Thyroid gland (tissue), 4 donors: ENCODE measurements around the gene ARX. TPM values are rescaled to one million over a fixed set of nuclear protein-coding genes. Genes with fewer than 3 reads are reported as not detected.

Experiments
- DNase-seq, 2 donors: peaks; one replicate each; pipeline ENCODE4 v3.0.0-alpha.2; 2019
- H3K27ac ChIP-seq, 3 donors: fragments of 200-600 bp; sonication (generic); 1 replicate in 2 of 3; 2 replicates in 1 of 3; pipeline ENCODE4 v1.5.1; 2016 to 2019; ENCODE audit warnings: mild to moderate bottlenecking in 1 of 3, moderate library complexity in 1 of 3
- H3K27me3 ChIP-seq: fragments of 200-600 bp; sonication (generic); one replicate; pipeline ENCODE4 v1.5.1; 2019
- H3K36me3 ChIP-seq, 2 donors: fragments of 200-600 bp; sonication (generic); one replicate each; pipeline ENCODE4 v1.5.1; 2016 to 2019
- H3K4me1 ChIP-seq, 2 donors: fragments of 200-600 bp; sonication (generic); one replicate each; pipeline ENCODE4 v1.5.1; 2017 to 2019
- H3K4me3 ChIP-seq, 3 donors: fragments of 200-600 bp; sonication (generic); replicated peaks in 1 of 3; 1 replicate in 2 of 3; 2 replicates in 1 of 3; pipeline ENCODE4 v1.5.1; 2016; ENCODE audit warnings: mild to moderate bottlenecking in 1 of 3
- H3K9me3 ChIP-seq: fragments of 200-600 bp; sonication (generic); one replicate; pipeline ENCODE4 v1.5.1; 2017
- POLR2A ChIP-seq, 2 donors: fragments of 450-650 bp; IDR thresholded peaks; one replicate each; pipeline ENCODE4 v1.6.1; 2017; ENCODE audit warnings: antibody characterized with exemption in 2 of 2, mild to moderate bottlenecking in 2 of 2, moderate library complexity in 1 of 2
- WGBS, 2 donors: methylation state at CpG; one replicate each; pipeline ENCODE4 v1.1.5; 2017; 5-methylcytosine and 5-hydroxymethylcytosine counted together
- intact Hi-C: fragments of 100-400 bp; cut with DNase I; formaldehyde crosslinking; loops from one replicate; pipeline ENCODE4 v1.15.1; 2023
- total RNA-seq, 4 donors: library from RNA; depleted of rRNA; stranded (reverse); fragments of >200 nt; gene quantifications; one replicate each; pipeline ENCODE4 v1.2.3, GENCODE V29; 2016
- TF ChIP-seq, protein P1 (sequence below), 6 experiments: fragments of 200-600 bp in 3 of 6; fragments of 450-650 bp in 3 of 6; sonication (generic) in 3 of 6; IDR thresholded peaks; one replicate each; pipeline ENCODE4 v1.5.1; 2016 to 2019; ENCODE audit warnings: antibody characterized with exemption in 6 of 6, mild to moderate bottlenecking in 2 of 6, inconsistent platforms in 1 of 6, moderate library complexity in 1 of 6

Gene ARX
- total RNA-seq, 4 donors from 2014 or later, result 1.9 TPM; not detected in 3

DNA sequence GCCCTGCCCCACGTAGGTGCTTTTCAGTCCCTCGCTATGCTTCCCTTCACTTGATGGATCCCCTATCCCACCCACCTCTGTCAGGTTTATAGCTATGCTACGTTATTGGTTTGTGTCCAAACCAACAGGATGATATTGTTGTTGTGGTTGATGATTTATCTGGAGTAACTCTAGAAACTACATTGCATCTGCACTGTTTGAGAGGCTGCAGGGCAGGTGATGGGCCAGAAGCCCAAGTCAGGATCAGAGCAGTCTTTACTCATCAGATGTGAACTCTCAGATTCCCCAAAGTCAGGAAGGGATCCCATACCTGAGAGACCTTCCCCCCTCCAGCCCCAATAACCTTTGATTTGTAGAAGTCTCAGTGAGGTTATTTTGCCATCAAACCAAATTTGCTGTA lies 34.7 kb downstream of the ARX start:
- no peaks in the 10 kb centered on the region for H3K27me3 ChIP-seq
- no peak for TF ChIP-seq POLR2A (IDR thresholded peaks at IDR 0.05)
- TF ChIP-seq, protein P1, sequence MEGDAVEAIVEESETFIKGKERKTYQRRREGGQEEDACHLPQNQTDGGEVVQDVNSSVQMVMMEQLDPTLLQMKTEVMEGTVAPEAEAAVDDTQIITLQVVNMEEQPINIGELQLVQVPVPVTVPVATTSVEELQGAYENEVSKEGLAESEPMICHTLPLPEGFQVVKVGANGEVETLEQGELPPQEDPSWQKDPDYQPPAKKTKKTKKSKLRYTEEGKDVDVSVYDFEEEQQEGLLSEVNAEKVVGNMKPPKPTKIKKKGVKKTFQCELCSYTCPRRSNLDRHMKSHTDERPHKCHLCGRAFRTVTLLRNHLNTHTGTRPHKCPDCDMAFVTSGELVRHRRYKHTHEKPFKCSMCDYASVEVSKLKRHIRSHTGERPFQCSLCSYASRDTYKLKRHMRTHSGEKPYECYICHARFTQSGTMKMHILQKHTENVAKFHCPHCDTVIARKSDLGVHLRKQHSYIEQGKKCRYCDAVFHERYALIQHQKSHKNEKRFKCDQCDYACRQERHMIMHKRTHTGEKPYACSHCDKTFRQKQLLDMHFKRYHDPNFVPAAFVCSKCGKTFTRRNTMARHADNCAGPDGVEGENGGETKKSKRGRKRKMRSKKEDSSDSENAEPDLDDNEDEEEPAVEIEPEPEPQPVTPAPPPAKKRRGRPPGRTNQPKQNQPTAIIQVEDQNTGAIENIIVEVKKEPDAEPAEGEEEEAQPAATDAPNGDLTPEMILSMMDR (IDR thresholded peaks at IDR 0.05), result no peak
- H3K27ac ChIP-seq, result no peak overlapping the region
- H3K9me3 ChIP-seq, result no peaks in the 10 kb centered on the region
- no peak overlapping the region for H3K4me3 ChIP-seq
- WGBS, 2 donors, result 97 to 100% methylated on average over 3 of the region's 3 CpGs
- intact Hi-C loops, result no loop called here
- no peaks in the 10 kb centered on the region for H3K4me1 ChIP-seq
- DNase-seq, result no peak
- no peaks in the 10 kb centered on the region for H3K36me3 ChIP-seq

DNA sequence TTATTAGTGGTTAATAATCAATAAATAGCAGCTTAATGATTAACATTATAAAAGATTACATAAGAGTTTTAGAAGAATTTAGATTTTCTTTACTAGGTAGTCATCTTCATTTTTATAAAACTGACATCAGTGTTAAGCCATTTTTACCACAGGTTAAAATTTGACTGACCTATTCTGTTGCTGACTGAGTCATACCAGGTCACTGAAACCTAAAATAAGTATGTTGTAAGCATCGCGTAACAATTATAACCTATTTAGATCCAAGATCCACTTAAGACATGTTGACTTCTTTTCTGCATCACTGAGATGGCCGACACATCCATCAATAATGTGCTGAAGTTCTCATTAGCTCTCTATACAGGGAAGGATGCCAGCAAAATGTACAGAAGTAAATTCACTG lies 36.7 kb downstream of the ARX start:
- no peak for DNase-seq
- 97 to 100% methylated on average over 3 of the region's 3 CpGs for whole genome bisulfite sequencing, 2 donors
- Histone ChIP-seq H3K9me3 (no peaks in the 10 kb centered on the region), H3K36me3 (no peaks in the 10 kb centered on the region), H3K27me3 (no peaks in the 10 kb centered on the region), H3K27ac (no peak overlapping the region), H3K4me1 (no peaks in the 10 kb centered on the region), H3K4me3 (no peak overlapping the region)
- intact Hi-C loops, result no loop called here
- TF ChIP-seq, protein P1 (IDR thresholded peaks at IDR 0.05), result no peak
- TF ChIP-seq POLR2A (IDR thresholded peaks at IDR 0.05), result no peak

DNA sequence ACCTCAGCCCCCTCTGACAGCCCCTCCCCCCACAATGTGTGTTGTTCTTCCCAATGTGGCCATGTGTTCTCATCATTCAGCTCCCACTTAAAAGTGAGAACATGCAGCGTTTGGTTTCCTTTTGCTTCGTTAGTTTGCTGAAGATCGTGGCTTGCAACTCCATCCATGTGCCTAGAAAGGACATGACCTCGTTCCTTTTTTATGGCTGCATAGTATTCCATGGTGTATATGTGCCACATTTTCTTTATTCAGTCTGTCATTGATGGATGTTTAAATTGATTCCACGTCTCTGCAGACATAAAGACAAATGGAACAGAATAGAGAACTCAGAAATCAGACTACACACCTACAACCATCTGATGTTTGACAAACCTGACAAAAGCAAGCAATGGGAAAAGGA lies 46.0 kb downstream of the ARX start:
- Histone ChIP-seq H3K27ac (no peak overlapping the region), H3K27me3 (no peaks in the 10 kb centered on the region), H3K9me3 (no peaks in the 10 kb centered on the region), H3K4me1 (no peaks in the 10 kb centered on the region), H3K4me3 (no peak overlapping the region), H3K36me3 (no peaks in the 10 kb centered on the region)
- no peak for DNase-seq
- intact Hi-C loops, result no loop called here
- WGBS, 2 donors, result 94 to 99% methylated on average over 5 of the region's 5 CpGs
- TF ChIP-seq, protein P1 (IDR thresholded peaks at IDR 0.05), result no peak
- TF ChIP-seq POLR2A (IDR thresholded peaks at IDR 0.05), result no peak

DNA sequence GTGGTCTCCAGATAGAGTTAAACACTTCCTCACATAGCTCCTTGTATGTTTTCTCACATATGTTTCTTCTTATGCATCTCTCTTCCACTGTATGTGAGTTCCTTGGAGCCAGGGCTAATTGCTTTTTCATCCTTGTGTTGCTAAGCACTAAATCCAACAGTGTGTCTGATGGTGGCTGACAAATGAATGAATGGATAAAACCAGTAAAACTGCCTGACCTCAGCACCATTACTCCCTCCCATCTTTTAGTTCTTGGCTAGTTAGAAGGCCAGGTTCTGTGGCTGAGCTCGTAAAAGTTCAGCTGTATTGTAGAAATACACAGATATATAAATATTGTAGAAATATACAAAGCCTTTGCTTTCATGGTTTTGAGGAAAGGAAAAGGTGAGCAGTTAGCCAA lies 50.4 kb downstream of the ARX start:
- Histone ChIP-seq H3K27ac (no peak overlapping the region), H3K36me3 (no peaks in the 10 kb centered on the region), H3K27me3 (no peaks in the 10 kb centered on the region), H3K4me3 (no peak overlapping the region), H3K9me3 (no peaks in the 10 kb centered on the region), H3K4me1 (no peaks in the 10 kb centered on the region)
- DNase-seq, result no peak
- 100% methylated on average over 1 of the region's 1 CpG for WGBS, 2 donors
- intact Hi-C loops, result no loop called here
- no peak for TF ChIP-seq POLR2A (IDR thresholded peaks at IDR 0.05)
- TF ChIP-seq, protein P1 (IDR thresholded peaks at IDR 0.05), result no peak

DNA sequence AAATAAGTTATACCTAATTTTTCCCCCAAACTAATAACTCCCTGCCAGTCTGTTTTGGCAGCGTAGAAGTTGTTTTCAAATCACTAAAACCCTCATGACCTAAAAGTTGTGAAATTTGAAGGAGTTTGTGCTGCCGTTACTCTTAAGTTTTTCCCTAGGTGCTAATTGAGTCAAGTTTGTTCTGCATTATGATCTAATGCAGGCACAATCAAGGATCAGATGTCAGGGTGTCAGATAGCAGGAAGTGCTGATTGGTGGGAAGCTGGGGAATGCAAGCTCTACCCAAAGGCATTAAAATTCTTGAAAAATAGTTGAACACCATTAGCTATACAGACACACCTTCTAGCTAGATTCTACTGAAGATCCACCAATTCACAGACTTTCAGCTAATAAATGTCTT lies 51.9 kb downstream of the ARX start:
- DNase-seq, result no peak
- Histone ChIP-seq H3K27ac (no peak overlapping the region), H3K36me3 (no peaks in the 10 kb centered on the region), H3K4me1 (no peaks in the 10 kb centered on the region), H3K27me3 (no peaks in the 10 kb centered on the region), H3K4me3 (no peak overlapping the region), H3K9me3 (no peaks in the 10 kb centered on the region)
- no peak for TF ChIP-seq POLR2A (IDR thresholded peaks at IDR 0.05)
- TF ChIP-seq, protein P1 (IDR thresholded peaks at IDR 0.05), result no peak
- intact Hi-C loops, result no loop called here
- WGBS, 2 donors, result 86 to 94% methylated on average over 2 of the region's 2 CpGs
